IMR-90 (cell line): ENCODE measurements around the gene LYPD3. TPM values are rescaled to one million over a fixed set of nuclear protein-coding genes. Genes with fewer than 3 reads are reported as not detected.

Experiments
- ATAC-seq: fragments of 200-7000 bp; cut with Tn5 transposase; 2 replicates; pipeline ENCODE4 v1.9.1; 2020; ENCODE audit warnings: low read depth, mild to moderate bottlenecking, moderate library complexity
- BruUV-seq: library from RNA; stranded (reverse); fragments of 400-500 nt; replicated peaks from 2 replicates; lab custom pipeline; 2021; lab: Mats Ljungman, UMichigan
- CTCF ChIA-PET: fragments of 300-600 bp; formaldehyde crosslinking; extraction: SDS; loops from one replicate; lab custom pipeline; 2021; ENCODE audit warnings: antibody characterized with exemption; lab: Yijun Ruan, JAX
- POLR2A ChIA-PET: fragments of 300-600 bp; sonication (Branson Sonifier 250); formaldehyde crosslinking; loops from one replicate; lab custom pipeline; 2022; ENCODE audit warnings: antibody characterized with exemption; ENCODE audit not compliant: unreplicated experiment; lab: Charles Lee
- DNase-seq: peaks from one replicate; pipeline ENCODE4 v3.0.0; 2013
- H2AFZ ChIP-seq: replicated peaks from 2 replicates; pipeline ENCODE3; 2013; ENCODE audit warnings: low read length, mild to moderate bottlenecking; ENCODE audit not compliant: poor library complexity
- H2AK5ac ChIP-seq: 2 replicates; pipeline ENCODE4 v1.6.1; 2013; ENCODE audit warnings: low read depth, low read length, inconsistent platforms
- H2AK9ac ChIP-seq: replicated peaks from 2 replicates; pipeline ENCODE3; 2013; ENCODE audit warnings: mild to moderate bottlenecking, low read depth, low read length, moderate library complexity; ENCODE audit not compliant: poor library complexity
- H2BK120ac ChIP-seq: 2 replicates; pipeline ENCODE4 v1.6.1; 2013; ENCODE audit warnings: low read depth, low read length, inconsistent platforms
- H2BK15ac ChIP-seq: 3 replicates; pipeline ENCODE4 v1.6.1; 2013; ENCODE audit warnings: low read depth, low read length, inconsistent platforms
- H2BK20ac ChIP-seq: 2 replicates; pipeline ENCODE4 v1.6.1; 2013; ENCODE audit warnings: low read depth, mild to moderate bottlenecking, inconsistent platforms, low read length, moderate library complexity
- H2BK5ac ChIP-seq: 2 replicates; pipeline ENCODE4 v1.6.1; 2013; ENCODE audit warnings: mild to moderate bottlenecking, low read depth, low read length, inconsistent platforms; ENCODE audit not compliant: poor library complexity, severe bottlenecking
- H3K14ac ChIP-seq: replicated peaks from 2 replicates; pipeline ENCODE4 v1.6.1; 2013; ENCODE audit warnings: low read depth, low read length, inconsistent platforms
- H3K18ac ChIP-seq: 2 replicates; pipeline ENCODE4 v1.6.1; 2013; ENCODE audit warnings: low read depth, low read length, control low read depth
- H3K23ac ChIP-seq: 2 replicates; pipeline ENCODE4 v1.6.1; 2013; ENCODE audit warnings: low read depth, low read length, inconsistent platforms
- H3K27ac ChIP-seq: 2 replicates; pipeline ENCODE4 v1.5.1; 2013; ENCODE audit warnings: mild to moderate bottlenecking, control low read depth, low read length; ENCODE audit not compliant: insufficient read depth
- H3K27me3 ChIP-seq: 2 replicates; pipeline ENCODE4 v1.6.1; 2013; ENCODE audit warnings: low read length; ENCODE audit not compliant: control insufficient read depth, insufficient read depth
- H3K36me3 ChIP-seq: 2 replicates; pipeline ENCODE4 v1.6.1; 2013; ENCODE audit warnings: low read length, mixed read lengths; ENCODE audit not compliant: control insufficient read depth, insufficient read depth
- H3K4ac ChIP-seq: 2 replicates; pipeline ENCODE4 v1.6.1; 2013; ENCODE audit warnings: low read depth, low read length, inconsistent platforms
- H3K4me1 ChIP-seq: 2 replicates; pipeline ENCODE4 v1.6.1; 2013; ENCODE audit warnings: low read length, mixed read lengths; ENCODE audit not compliant: control insufficient read depth, insufficient read depth
- H3K4me2 ChIP-seq: 2 replicates; pipeline ENCODE4 v1.6.1; 2013; ENCODE audit warnings: low read depth, mild to moderate bottlenecking, control low read depth, low read length, moderate library complexity
- H3K4me3 ChIP-seq: 2 replicates; pipeline ENCODE4 v1.5.1; 2013; ENCODE audit warnings: low read depth, mild to moderate bottlenecking, control low read depth, low read length, moderate library complexity; ENCODE audit not compliant: insufficient read depth
- H3K56ac ChIP-seq: 2 replicates; pipeline ENCODE4 v1.6.1; 2013; ENCODE audit warnings: low read length, inconsistent platforms; ENCODE audit not compliant: insufficient read depth; ENCODE audit errors: extremely low read depth
- H3K79me1 ChIP-seq, 2 experiments: 2 replicates each; pipeline ENCODE4 v1.6.1; 2013; ENCODE audit warnings: low read length in 2 of 2, inconsistent platforms in 1 of 2, low read depth in 1 of 2
- H3K9ac ChIP-seq: 2 replicates; pipeline ENCODE4 v1.6.1; 2013; ENCODE audit warnings: low read depth, low read length, control low read depth
- H3K9me1 ChIP-seq: 2 replicates; pipeline ENCODE4 v1.6.1; 2013; ENCODE audit warnings: low read length, inconsistent platforms; ENCODE audit not compliant: insufficient read depth
- H3K9me3 ChIP-seq: 2 replicates; pipeline ENCODE4 v1.6.1; 2013; ENCODE audit warnings: low read length; ENCODE audit not compliant: control insufficient read depth, insufficient read depth
- H4K20me1 ChIP-seq: 2 replicates; pipeline ENCODE4 v1.6.1; 2013; ENCODE audit warnings: low read length, inconsistent platforms; ENCODE audit not compliant: insufficient read depth
- H4K5ac ChIP-seq: 2 replicates; pipeline ENCODE4 v1.6.1; 2013; ENCODE audit warnings: mild to moderate bottlenecking, low read depth, low read length, control low read depth
- H4K8ac ChIP-seq, 2 experiments: 2 replicates each; pipeline ENCODE4 v1.6.1; 2013; ENCODE audit warnings: low read depth in 2 of 2, low read length in 2 of 2, control low read depth in 1 of 2, inconsistent platforms in 1 of 2
- H4K91ac ChIP-seq: 2 replicates; pipeline ENCODE4 v1.6.1; 2013; ENCODE audit warnings: low read depth, low read length, inconsistent platforms; ENCODE audit not compliant: insufficient read depth
- BHLHE40 ChIP-seq: fragments of 150-350 bp; IDR thresholded peaks from 2 replicates; pipeline ENCODE4 v1.6.1; 2016; ENCODE audit warnings: mild to moderate bottlenecking, low read depth, low read length
- CEBPB ChIP-seq: IDR thresholded peaks from 2 replicates; pipeline ENCODE4 v1.6.1; 2012; ENCODE audit warnings: low read depth, low read length, improper control_type of control experiment
- CHD1 ChIP-seq: IDR thresholded peaks from 2 replicates; pipeline ENCODE4 v1.6.1; 2012; ENCODE audit warnings: low read depth, low read length, improper control_type of control experiment
- FOS ChIP-seq: fragments of 150-350 bp; IDR thresholded peaks from 2 replicates; pipeline ENCODE4 v1.6.1; 2016; ENCODE audit warnings: low read depth, low read length
- MAFK ChIP-seq: IDR thresholded peaks from 2 replicates; pipeline ENCODE4 v1.6.1; 2012; ENCODE audit warnings: low read depth, low read length, improper control_type of control experiment
- MAZ ChIP-seq: IDR thresholded peaks from 2 replicates; pipeline ENCODE4 v1.6.1; 2012; ENCODE audit warnings: low read depth, mild to moderate bottlenecking, low read length, improper control_type of control experiment, moderate library complexity, borderline replicate concordance
- MXI1 ChIP-seq: IDR thresholded peaks from 2 replicates; pipeline ENCODE4 v1.6.1; 2012; ENCODE audit warnings: low read depth, mild to moderate bottlenecking, low read length, moderate library complexity, borderline replicate concordance
- NFE2L2 ChIP-seq: fragments of 150-350 bp; IDR thresholded peaks from 2 replicates; pipeline ENCODE4 v1.6.1; 2016; ENCODE audit warnings: low read depth, mild to moderate bottlenecking, low read length
- POLR2A ChIP-seq: IDR thresholded peaks from 2 replicates; pipeline ENCODE4 v1.6.1; 2012; ENCODE audit warnings: mild to moderate bottlenecking, low read depth, low read length
- RAD21 ChIP-seq: IDR thresholded peaks from 2 replicates; pipeline ENCODE4 v1.6.1; 2012; ENCODE audit warnings: low read length, improper control_type of control experiment
- RCOR1 ChIP-seq: IDR thresholded peaks from 2 replicates; pipeline ENCODE4 v1.6.1; 2012; ENCODE audit warnings: mild to moderate bottlenecking, low read length, improper control_type of control experiment; ENCODE audit not compliant: insufficient replicate concordance
- RFX5 ChIP-seq: IDR thresholded peaks from 2 replicates; pipeline ENCODE4 v1.8.0; 2012; ENCODE audit warnings: low read depth, mild to moderate bottlenecking, low read length, moderate library complexity
- SMC3 ChIP-seq: fragments of 150-350 bp; IDR thresholded peaks from 2 replicates; pipeline ENCODE4 v1.6.1; 2016; ENCODE audit warnings: low read depth, mild to moderate bottlenecking, antibody characterized with exemption, low read length, moderate library complexity
- WGBS, 2 experiments: methylation state at CpG; one replicate each; pipeline versions ENCODE4 v1.1.5 to v1.1.7; 2013; ENCODE audit warnings: missing lambda C conversion rate in 2 of 2; ENCODE audit not compliant: insufficient read length in 1 of 2; ENCODE audit errors: extremely low coverage in 2 of 2; 5-methylcytosine and 5-hydroxymethylcytosine counted together
- dilution Hi-C: fragments of 300-500 bp; cut with HindIII; formaldehyde crosslinking; loops from one replicate; pipeline ENCODE4 v1.14.3; 2018; ENCODE audit warnings: low sequenced_read_pairs; ENCODE audit not compliant: unreplicated experiment
- in situ Hi-C: fragments of 300-500 bp; cut with MboI; formaldehyde crosslinking; loops from 3 replicates; pipeline ENCODE4 v1.14.3; 2019; ENCODE audit warnings: low sequenced_read_pairs, inconsistent platforms, mixed read lengths
- intact Hi-C: fragments of 100-400 bp; cut with micrococcal nuclease; formaldehyde crosslinking; loops from 2 replicates; pipeline ENCODE4 v1.10.0; 2022
- polyA plus RNA-seq, 3 experiments: library from polyadenylated mRNA; depleted of rRNA; stranded (reverse); fragments of >200 nt; gene quantifications; 2 replicates each; pipeline ENCODE4 v1.2.3, GENCODE V29; 2012; ENCODE audit warnings: low replicate concordance in 1 of 3
- total RNA-seq: library from RNA; depleted of rRNA; stranded (reverse); fragments of >200 nt; gene quantifications from 2 replicates; pipeline ENCODE4 v1.2.3, GENCODE V29; 2012
- TF ChIP-seq, protein P1 (sequence below): fragments of 150-350 bp; IDR thresholded peaks from 2 replicates; pipeline ENCODE4 v1.6.1; 2016; ENCODE audit warnings: low read depth, mild to moderate bottlenecking, low read length, moderate library complexity, borderline replicate concordance
- TF ChIP-seq, protein P2 (sequence below): fragments of 150-350 bp; IDR thresholded peaks from 2 replicates; pipeline ENCODE4 v1.6.1; 2017; ENCODE audit warnings: mild to moderate bottlenecking, antibody characterized with exemption, low read length, low read depth
- TF ChIP-seq, protein P3 (sequence below): conservative IDR thresholded peaks from 2 replicates; pipeline ENCODE4 v1.5.1; 2012; ENCODE audit warnings: mild to moderate bottlenecking, low read depth, low read length, improper control_type of control experiment

LYPD3 gene
- total and polyA plus RNA-seq, 2 of the 4 experiments (the other 2 are of a cell fraction) = 0.18 to 1.1 TPM

DNA sequence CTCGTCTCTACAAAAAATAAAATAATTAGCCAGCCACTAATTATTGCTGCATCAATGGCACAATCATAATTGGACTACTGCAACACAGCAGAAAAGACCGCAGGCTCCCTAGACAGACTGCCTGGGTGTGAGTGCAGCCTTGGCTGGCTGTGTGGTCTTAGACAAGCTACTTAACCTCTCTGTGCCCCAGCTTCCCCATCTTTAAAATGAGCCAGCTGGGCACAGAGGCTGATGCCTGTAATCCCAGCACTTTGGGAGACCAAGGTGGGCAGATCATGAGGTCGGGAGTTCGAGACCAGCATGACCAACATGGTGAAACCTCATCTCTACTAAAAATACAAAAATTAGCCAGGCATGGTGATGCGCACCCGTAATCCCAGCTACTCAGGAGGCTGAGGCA, 31.7 kb downstream of the LYPD3 start:
- CTCF ChIA-PET = no interaction called here

More for the DNA sequence above, 31.7 kb downstream of the LYPD3 start:
- Histone ChIP-seq H3K14ac (no peak overlapping the region), H2BK120ac (no peak overlapping the region), H2BK20ac (no peak overlapping the region), H3K18ac (no peak overlapping the region), H3K27me3 (0 out of 2 replicates have a peak, but pooled peaks cover 2% of the 10 kb centered on the region), H3K79me1 (no peaks in the 10 kb centered on the region), H3K4ac (no peak overlapping the region), H3K56ac (no peak overlapping the region), H3K4me3 (no peak overlapping the region), H3K4me1 (no peaks in the 10 kb centered on the region), H3K9me1 (0 out of 2 replicates have a peak, but pooled peaks cover 3% of the 10 kb centered on the region), H3K27ac (no peak overlapping the region), H3K9ac (no peak overlapping the region), H2AK9ac (no peak overlapping the region), H4K20me1 (no peaks in the 10 kb centered on the region; the same call in 1 of the 2 replicates), H2AFZ (no peak overlapping the region), H4K91ac (no peak overlapping the region), H2BK15ac (no peak overlapping the region), H3K4me2 (no peak overlapping the region), H2AK5ac (no peak overlapping the region), H3K36me3 (no peaks in the 10 kb centered on the region), H3K23ac (no peak overlapping the region), H4K8ac (no peak overlapping the region), H3K9me3 (no peaks in the 10 kb centered on the region), H2BK5ac (no peak overlapping the region), H4K5ac (no peak overlapping the region)
- DNase-seq = no peak
- WGBS, 2 experiments = no CpG with 5 or more reads among the region's 6 CpGs
- in situ Hi-C loops = no loop called here
- dilution Hi-C loops = no loop called here
- ATAC-seq = no peak
- BruUV-seq = no TSS peak
- intact Hi-C loops = loop anchor here (5.0 kb wide), 1 partner anchor 219 kb away; no protein-coding TSS in a partner anchor
- POLR2A ChIA-PET = no interaction called here
- no peak for TF ChIP-seq SMC3
- TF ChIP-seq, protein P1, sequence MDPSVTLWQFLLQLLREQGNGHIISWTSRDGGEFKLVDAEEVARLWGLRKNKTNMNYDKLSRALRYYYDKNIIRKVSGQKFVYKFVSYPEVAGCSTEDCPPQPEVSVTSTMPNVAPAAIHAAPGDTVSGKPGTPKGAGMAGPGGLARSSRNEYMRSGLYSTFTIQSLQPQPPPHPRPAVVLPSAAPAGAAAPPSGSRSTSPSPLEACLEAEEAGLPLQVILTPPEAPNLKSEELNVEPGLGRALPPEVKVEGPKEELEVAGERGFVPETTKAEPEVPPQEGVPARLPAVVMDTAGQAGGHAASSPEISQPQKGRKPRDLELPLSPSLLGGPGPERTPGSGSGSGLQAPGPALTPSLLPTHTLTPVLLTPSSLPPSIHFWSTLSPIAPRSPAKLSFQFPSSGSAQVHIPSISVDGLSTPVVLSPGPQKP = no peak
- TF ChIP-seq RFX5 = no peak
- no peak for TF ChIP-seq MAFK
- no peak for TF ChIP-seq FOS
- TF ChIP-seq CEBPB = no peak
- no peak for TF ChIP-seq BHLHE40
- TF ChIP-seq RAD21 = no peak
- no peak for TF ChIP-seq NFE2L2
- no peak for TF ChIP-seq POLR2A
- TF ChIP-seq, protein P2, sequence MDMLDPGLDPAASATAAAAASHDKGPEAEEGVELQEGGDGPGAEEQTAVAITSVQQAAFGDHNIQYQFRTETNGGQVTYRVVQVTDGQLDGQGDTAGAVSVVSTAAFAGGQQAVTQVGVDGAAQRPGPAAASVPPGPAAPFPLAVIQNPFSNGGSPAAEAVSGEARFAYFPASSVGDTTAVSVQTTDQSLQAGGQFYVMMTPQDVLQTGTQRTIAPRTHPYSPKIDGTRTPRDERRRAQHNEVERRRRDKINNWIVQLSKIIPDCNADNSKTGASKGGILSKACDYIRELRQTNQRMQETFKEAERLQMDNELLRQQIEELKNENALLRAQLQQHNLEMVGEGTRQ = no peak
- TF ChIP-seq RCOR1 = no peak
- TF ChIP-seq MXI1 = no peak
- no peak for TF ChIP-seq CHD1
- no peak for TF ChIP-seq MAZ
- TF ChIP-seq, protein P3, sequence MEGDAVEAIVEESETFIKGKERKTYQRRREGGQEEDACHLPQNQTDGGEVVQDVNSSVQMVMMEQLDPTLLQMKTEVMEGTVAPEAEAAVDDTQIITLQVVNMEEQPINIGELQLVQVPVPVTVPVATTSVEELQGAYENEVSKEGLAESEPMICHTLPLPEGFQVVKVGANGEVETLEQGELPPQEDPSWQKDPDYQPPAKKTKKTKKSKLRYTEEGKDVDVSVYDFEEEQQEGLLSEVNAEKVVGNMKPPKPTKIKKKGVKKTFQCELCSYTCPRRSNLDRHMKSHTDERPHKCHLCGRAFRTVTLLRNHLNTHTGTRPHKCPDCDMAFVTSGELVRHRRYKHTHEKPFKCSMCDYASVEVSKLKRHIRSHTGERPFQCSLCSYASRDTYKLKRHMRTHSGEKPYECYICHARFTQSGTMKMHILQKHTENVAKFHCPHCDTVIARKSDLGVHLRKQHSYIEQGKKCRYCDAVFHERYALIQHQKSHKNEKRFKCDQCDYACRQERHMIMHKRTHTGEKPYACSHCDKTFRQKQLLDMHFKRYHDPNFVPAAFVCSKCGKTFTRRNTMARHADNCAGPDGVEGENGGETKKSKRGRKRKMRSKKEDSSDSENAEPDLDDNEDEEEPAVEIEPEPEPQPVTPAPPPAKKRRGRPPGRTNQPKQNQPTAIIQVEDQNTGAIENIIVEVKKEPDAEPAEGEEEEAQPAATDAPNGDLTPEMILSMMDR = no peak
